ENCODE results near the gene YAE1.

- no peak for TF ChIP-seq POLR2A (IDR thresholded peaks at IDR 0.05)
- TF ChIP-seq, protein P1, sequence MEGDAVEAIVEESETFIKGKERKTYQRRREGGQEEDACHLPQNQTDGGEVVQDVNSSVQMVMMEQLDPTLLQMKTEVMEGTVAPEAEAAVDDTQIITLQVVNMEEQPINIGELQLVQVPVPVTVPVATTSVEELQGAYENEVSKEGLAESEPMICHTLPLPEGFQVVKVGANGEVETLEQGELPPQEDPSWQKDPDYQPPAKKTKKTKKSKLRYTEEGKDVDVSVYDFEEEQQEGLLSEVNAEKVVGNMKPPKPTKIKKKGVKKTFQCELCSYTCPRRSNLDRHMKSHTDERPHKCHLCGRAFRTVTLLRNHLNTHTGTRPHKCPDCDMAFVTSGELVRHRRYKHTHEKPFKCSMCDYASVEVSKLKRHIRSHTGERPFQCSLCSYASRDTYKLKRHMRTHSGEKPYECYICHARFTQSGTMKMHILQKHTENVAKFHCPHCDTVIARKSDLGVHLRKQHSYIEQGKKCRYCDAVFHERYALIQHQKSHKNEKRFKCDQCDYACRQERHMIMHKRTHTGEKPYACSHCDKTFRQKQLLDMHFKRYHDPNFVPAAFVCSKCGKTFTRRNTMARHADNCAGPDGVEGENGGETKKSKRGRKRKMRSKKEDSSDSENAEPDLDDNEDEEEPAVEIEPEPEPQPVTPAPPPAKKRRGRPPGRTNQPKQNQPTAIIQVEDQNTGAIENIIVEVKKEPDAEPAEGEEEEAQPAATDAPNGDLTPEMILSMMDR (IDR thresholded peaks at IDR 0.05), result no peak
Observed at GRCh38 chr7:39527296-39527695, 38.9 kb upstream of the YAE1 start.
